ENCODE data around the gene RNLS. TPM values are rescaled to one million over a fixed set of nuclear protein-coding genes. Genes with fewer than 3 reads are reported as not detected.

The RNLS gene
- total and polyA plus RNA-seq, 2 of the 4 experiments (the other 2 are of a cell fraction): 4.5 to 7.0 TPM

DNA sequence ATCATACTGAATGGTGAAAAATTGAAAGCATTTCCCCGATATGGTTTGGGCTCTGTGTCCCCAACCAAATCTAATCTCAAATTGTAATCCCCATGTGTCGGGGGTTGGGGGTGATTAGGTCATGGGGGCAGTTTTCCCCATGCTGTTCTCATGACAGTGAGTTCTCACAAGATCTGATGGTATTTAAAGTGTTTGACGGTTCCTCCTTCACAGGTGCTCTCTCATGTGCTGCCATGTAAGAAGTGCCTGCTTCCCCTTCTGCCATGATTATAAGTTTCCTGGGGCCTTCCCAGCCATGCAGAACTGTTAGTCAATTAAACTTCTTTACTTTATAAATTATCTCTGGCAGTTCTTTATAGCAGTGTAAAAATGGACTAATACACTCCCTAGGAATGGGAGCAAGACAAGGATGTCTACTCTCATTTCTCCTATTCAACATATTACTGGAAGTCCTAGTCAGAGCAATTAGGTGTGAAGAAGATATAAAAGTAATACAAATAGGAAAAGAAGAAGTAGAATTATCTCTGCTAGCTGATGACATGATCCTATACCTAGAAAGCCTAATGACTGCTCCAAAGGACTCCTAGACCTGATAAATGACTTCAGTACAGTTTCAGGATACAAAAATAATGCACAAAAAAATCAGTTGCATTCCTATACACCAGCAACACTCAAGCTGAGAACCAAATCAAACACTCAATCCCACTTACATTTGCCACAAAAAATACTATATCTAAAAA lies 260.6 kb downstream of the RNLS start:
- intact Hi-C loops (cut with micrococcal nuclease): no loop called here
- BruUV-seq (replicated peaks): no TSS peak
- Histone ChIP-seq H3K9me1 (ENCODE audit: insufficient read depth, low read length) (no peaks in the 10 kb centered on the region), H4K20me1 (ENCODE audit: insufficient read depth, low read length) (no peaks in the 10 kb centered on the region), H2BK5ac (ENCODE audit: low read depth, low read length, poor library complexity, severe bottlenecking) (no peak overlapping the region), H3K36me3 (ENCODE audit: control insufficient read depth, insufficient read depth, low read length) (no peaks in the 10 kb centered on the region), H3K9me3 (ENCODE audit: control insufficient read depth, insufficient read depth, low read length) (peaks cover 6% of the 10 kb centered on the region), H3K4me2 (ENCODE audit: low read depth, low read length) (no peak overlapping the region), H4K91ac (ENCODE audit: insufficient read depth, low read depth, low read length) (no peak overlapping the region), H3K27ac (ENCODE audit: insufficient read depth, low read length) (no peak overlapping the region), H3K56ac (ENCODE audit: extremely low read depth, insufficient read depth, low read length) (no peak overlapping the region), H3K18ac (ENCODE audit: low read depth, low read length) (no peak overlapping the region), H3K4ac (ENCODE audit: low read depth, low read length) (no peak overlapping the region), H4K8ac (ENCODE audit: low read depth in 2 of 2, low read length in 2 of 2) (no peak overlapping the region), H2AK9ac (replicated peaks; ENCODE audit: low read depth, low read length, poor library complexity) (no peak overlapping the region), H3K4me3 (ENCODE audit: insufficient read depth, low read depth, low read length) (no peak overlapping the region), H2BK20ac (ENCODE audit: low read depth, low read length) (no peak overlapping the region), H3K9ac (ENCODE audit: low read depth, low read length) (no peak overlapping the region), H3K27me3 (ENCODE audit: control insufficient read depth, insufficient read depth, low read length) (no peaks in the 10 kb centered on the region), H2AFZ (replicated peaks; ENCODE audit: low read length, poor library complexity) (no peak overlapping the region), H3K79me1 (ENCODE audit: low read depth in 1 of 2, low read length in 2 of 2) (no peaks in the 10 kb centered on the region), H2BK15ac (ENCODE audit: low read depth, low read length) (no peak overlapping the region), H3K23ac (ENCODE audit: low read depth, low read length) (no peak overlapping the region), H3K4me1 (ENCODE audit: control insufficient read depth, insufficient read depth, low read length) (no peaks in the 10 kb centered on the region), H2BK120ac (ENCODE audit: low read depth, low read length) (no peak overlapping the region), H2AK5ac (ENCODE audit: low read depth, low read length) (no peak overlapping the region), H4K5ac (ENCODE audit: low read depth, low read length) (no peak overlapping the region), H3K14ac (replicated peaks; ENCODE audit: low read depth, low read length) (no peak overlapping the region)
- ATAC-seq (ENCODE audit: low read depth) (no peak), DNase-seq (no peak)
- WGBS, 2 experiments (ENCODE audit: extremely low coverage in 2 of 2, insufficient read length in 1 of 2): no CpG with 5 or more reads among the region's 3 CpGs
- in situ Hi-C loops (cut with MboI; ENCODE audit: low sequenced_read_pairs): no loop called here
- ChIA-PET CTCF (no interaction called here), POLR2A (ENCODE audit: unreplicated experiment) (no interaction called here)
- TF ChIP-seq BHLHE40 (IDR thresholded peaks at IDR 0.05; ENCODE audit: low read depth, low read length) (no peak), RFX5 (IDR thresholded peaks at IDR 0.05; ENCODE audit: low read depth, low read length) (no peak), MAFK (IDR thresholded peaks at IDR 0.05; ENCODE audit: low read depth, low read length) (no peak), FOS (IDR thresholded peaks at IDR 0.05; ENCODE audit: low read depth, low read length) (no peak), POLR2A (IDR thresholded peaks at IDR 0.05; ENCODE audit: low read depth, low read length) (no peak), RAD21 (IDR thresholded peaks at IDR 0.05; ENCODE audit: low read length) (no peak), MAZ (IDR thresholded peaks at IDR 0.05; ENCODE audit: borderline replicate concordance, low read depth, low read length) (no peak), CEBPB (IDR thresholded peaks at IDR 0.05; ENCODE audit: low read depth, low read length) (no peak), MXI1 (IDR thresholded peaks at IDR 0.05; ENCODE audit: borderline replicate concordance, low read depth, low read length) (no peak), SMC3 (IDR thresholded peaks at IDR 0.05; ENCODE audit: low read depth, low read length) (no peak), RCOR1 (IDR thresholded peaks at IDR 0.05; ENCODE audit: insufficient replicate concordance, low read length) (no peak), CHD1 (IDR thresholded peaks at IDR 0.05; ENCODE audit: low read depth, low read length) (no peak), NFE2L2 (IDR thresholded peaks at IDR 0.05; ENCODE audit: low read depth, low read length) (no peak)
- TF ChIP-seq, protein P1, sequence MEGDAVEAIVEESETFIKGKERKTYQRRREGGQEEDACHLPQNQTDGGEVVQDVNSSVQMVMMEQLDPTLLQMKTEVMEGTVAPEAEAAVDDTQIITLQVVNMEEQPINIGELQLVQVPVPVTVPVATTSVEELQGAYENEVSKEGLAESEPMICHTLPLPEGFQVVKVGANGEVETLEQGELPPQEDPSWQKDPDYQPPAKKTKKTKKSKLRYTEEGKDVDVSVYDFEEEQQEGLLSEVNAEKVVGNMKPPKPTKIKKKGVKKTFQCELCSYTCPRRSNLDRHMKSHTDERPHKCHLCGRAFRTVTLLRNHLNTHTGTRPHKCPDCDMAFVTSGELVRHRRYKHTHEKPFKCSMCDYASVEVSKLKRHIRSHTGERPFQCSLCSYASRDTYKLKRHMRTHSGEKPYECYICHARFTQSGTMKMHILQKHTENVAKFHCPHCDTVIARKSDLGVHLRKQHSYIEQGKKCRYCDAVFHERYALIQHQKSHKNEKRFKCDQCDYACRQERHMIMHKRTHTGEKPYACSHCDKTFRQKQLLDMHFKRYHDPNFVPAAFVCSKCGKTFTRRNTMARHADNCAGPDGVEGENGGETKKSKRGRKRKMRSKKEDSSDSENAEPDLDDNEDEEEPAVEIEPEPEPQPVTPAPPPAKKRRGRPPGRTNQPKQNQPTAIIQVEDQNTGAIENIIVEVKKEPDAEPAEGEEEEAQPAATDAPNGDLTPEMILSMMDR (conservative IDR thresholded peaks at IDR 0.05; ENCODE audit: low read depth, low read length): no peak
- TF ChIP-seq, protein P2, sequence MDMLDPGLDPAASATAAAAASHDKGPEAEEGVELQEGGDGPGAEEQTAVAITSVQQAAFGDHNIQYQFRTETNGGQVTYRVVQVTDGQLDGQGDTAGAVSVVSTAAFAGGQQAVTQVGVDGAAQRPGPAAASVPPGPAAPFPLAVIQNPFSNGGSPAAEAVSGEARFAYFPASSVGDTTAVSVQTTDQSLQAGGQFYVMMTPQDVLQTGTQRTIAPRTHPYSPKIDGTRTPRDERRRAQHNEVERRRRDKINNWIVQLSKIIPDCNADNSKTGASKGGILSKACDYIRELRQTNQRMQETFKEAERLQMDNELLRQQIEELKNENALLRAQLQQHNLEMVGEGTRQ (IDR thresholded peaks at IDR 0.05; ENCODE audit: low read depth, low read length): no peak
- TF ChIP-seq, protein P3, sequence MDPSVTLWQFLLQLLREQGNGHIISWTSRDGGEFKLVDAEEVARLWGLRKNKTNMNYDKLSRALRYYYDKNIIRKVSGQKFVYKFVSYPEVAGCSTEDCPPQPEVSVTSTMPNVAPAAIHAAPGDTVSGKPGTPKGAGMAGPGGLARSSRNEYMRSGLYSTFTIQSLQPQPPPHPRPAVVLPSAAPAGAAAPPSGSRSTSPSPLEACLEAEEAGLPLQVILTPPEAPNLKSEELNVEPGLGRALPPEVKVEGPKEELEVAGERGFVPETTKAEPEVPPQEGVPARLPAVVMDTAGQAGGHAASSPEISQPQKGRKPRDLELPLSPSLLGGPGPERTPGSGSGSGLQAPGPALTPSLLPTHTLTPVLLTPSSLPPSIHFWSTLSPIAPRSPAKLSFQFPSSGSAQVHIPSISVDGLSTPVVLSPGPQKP (IDR thresholded peaks at IDR 0.05; ENCODE audit: borderline replicate concordance, low read depth, low read length): no peak
- dilution Hi-C loops (cut with HindIII; ENCODE audit: low sequenced_read_pairs, unreplicated experiment): no loop called here

Data from IMR-90 (cell line).